H1 (cell line): ENCODE measurements around the gene ESRRB. TPM values are rescaled to one million over a fixed set of nuclear protein-coding genes. Genes with fewer than 3 reads are reported as not detected.

Experiments used
- CTCF ChIA-PET: fragments of 300-600 bp; sonication (Branson Sonifier 250); formaldehyde crosslinking; loops from one replicate; lab custom pipeline; 2021; ENCODE audit not compliant: partially characterized antibody; lab: Charles Lee
- POLR2A ChIA-PET: fragments of 300-600 bp; sonication (Branson Sonifier 250); formaldehyde crosslinking; loops from one replicate; lab custom pipeline; 2021; ENCODE audit warnings: inconsistent platforms; ENCODE audit not compliant: partially characterized antibody; lab: Charles Lee
- DNase-seq, 2 experiments: peaks; one replicate each; pipeline versions ENCODE4 v3.0.0 to v3.0.0-alpha.2; 2010 to 2022; ENCODE audit warnings: low spot score in 2 of 2, low read depth in 1 of 2, mixed read lengths in 1 of 2
- FAIRE-seq: peaks from 2 replicates; lab custom pipeline; 2011; peaks lifted over from hg19 to GRCh38; lab: Jason Lieb, UNC
- H2AFZ ChIP-seq: 2 replicates; pipeline ENCODE4 v1.8.1; 2012; ENCODE audit warnings: low read length, inconsistent platforms
- H2AK5ac ChIP-seq: 2 replicates; pipeline ENCODE4 v1.6.1; 2013; ENCODE audit warnings: low read depth, low read length
- H2BK120ac ChIP-seq: replicated peaks from 2 replicates; pipeline ENCODE3; 2013; ENCODE audit warnings: low read depth, low read length, inconsistent platforms
- H2BK12ac ChIP-seq: 2 replicates; pipeline ENCODE4 v1.6.1; 2013; ENCODE audit warnings: low read depth, low read length
- H2BK15ac ChIP-seq: 2 replicates; pipeline ENCODE4 v1.6.1; 2013; ENCODE audit warnings: low read length
- H2BK20ac ChIP-seq: 2 replicates; pipeline ENCODE4 v1.6.1; 2013; ENCODE audit warnings: low read length
- H2BK5ac ChIP-seq: 2 replicates; pipeline ENCODE4 v1.6.1; 2013; ENCODE audit warnings: low read depth, low read length
- H3K14ac ChIP-seq: 2 replicates; pipeline ENCODE4 v1.6.1; 2013; ENCODE audit warnings: inconsistent platforms; ENCODE audit not compliant: insufficient read length
- H3K18ac ChIP-seq: 2 replicates; pipeline ENCODE4 v1.6.1; 2013; ENCODE audit warnings: low read length; ENCODE audit errors: extremely low read depth
- H3K23ac ChIP-seq: 2 replicates; pipeline ENCODE4 v1.6.1; 2013; ENCODE audit warnings: inconsistent platforms; ENCODE audit not compliant: insufficient read length
- H3K23me2 ChIP-seq: 2 replicates; pipeline ENCODE4 v1.6.1; 2013; ENCODE audit warnings: low read depth, low read length
- H3K27ac ChIP-seq: 2 replicates; pipeline ENCODE4 v1.6.1; 2011; ENCODE audit warnings: low read depth, low read length, inconsistent platforms
- H3K27me3 ChIP-seq, 4 experiments: replicated peaks in 1 of 4; 1 replicate in 1 of 4; 2 replicates in 3 of 4; pipeline versions ENCODE4 v1.6.1 to v1.8.1; 2011 to 2013; ENCODE audit warnings: low read length in 3 of 4, mild to moderate bottlenecking in 3 of 4, inconsistent platforms in 2 of 4, mixed read lengths in 2 of 4, moderate library complexity in 1 of 4; ENCODE audit not compliant: control insufficient read depth in 3 of 4, insufficient read depth in 3 of 4; ENCODE audit errors: extremely low read depth in 1 of 4
- H3K36me3 ChIP-seq, 4 experiments: 2 replicates each; pipeline versions ENCODE4 v1.6.1 to v1.8.1; 2011 to 2013; ENCODE audit warnings: mild to moderate bottlenecking in 4 of 4, low read length in 3 of 4, moderate library complexity in 2 of 4, control low read depth in 1 of 4, inconsistent platforms in 1 of 4; ENCODE audit not compliant: insufficient read depth in 4 of 4, control insufficient read depth in 2 of 4
- H3K4ac ChIP-seq: replicated peaks from 2 replicates; pipeline ENCODE3; 2013; ENCODE audit warnings: low read length, low read depth, mixed read lengths, inconsistent platforms; ENCODE audit not compliant: insufficient read length
- H3K4me1 ChIP-seq, 4 experiments: replicated peaks in 1 of 4; 1 replicate in 1 of 4; 2 replicates in 3 of 4; pipeline versions ENCODE4 v1.6.1 to v1.8.1; 2011 to 2013; ENCODE audit warnings: low read length in 3 of 4, inconsistent platforms in 2 of 4, mixed read lengths in 1 of 4; ENCODE audit not compliant: insufficient read depth in 4 of 4, control insufficient read depth in 3 of 4
- H3K4me2 ChIP-seq, 2 experiments: 2 replicates each; pipeline versions ENCODE4 v1.6.1 to v1.8.1; 2011 to 2013; ENCODE audit warnings: low read depth in 2 of 2, low read length in 2 of 2, control low read depth in 1 of 2, inconsistent platforms in 1 of 2, mild to moderate bottlenecking in 1 of 2; ENCODE audit not compliant: insufficient read depth in 1 of 2
- H3K4me3 ChIP-seq, 4 experiments: fragments of 200-600, 300-600 bp in 1 of 4; sonication (generic), shearing (Covaris generic), sonication (Bioruptor Twin) in 1 of 4; 2 replicates each; pipeline versions ENCODE4 v1.5.1 to v1.8.1; 2011 to 2016; ENCODE audit warnings: low read length in 4 of 4, low read depth in 3 of 4, control low read depth in 2 of 4, inconsistent platforms in 2 of 4, mild to moderate bottlenecking in 2 of 4, mixed read lengths in 1 of 4, moderate library complexity in 1 of 4; ENCODE audit not compliant: insufficient read depth in 2 of 4; ENCODE audit errors: extremely low read depth in 1 of 4
- H3K56ac ChIP-seq: replicated peaks from 2 replicates; pipeline ENCODE3; 2013; ENCODE audit warnings: low read depth, mild to moderate bottlenecking, mixed read lengths, low read length, inconsistent platforms; ENCODE audit not compliant: insufficient read length
- H3K79me1 ChIP-seq: 2 replicates; pipeline ENCODE4 v1.6.1; 2013; ENCODE audit warnings: low read depth, low read length, control low read depth
- H3K79me2 ChIP-seq, 2 experiments: 2 replicates each; pipeline versions ENCODE4 v1.6.1 to v1.8.1; 2012 to 2013; ENCODE audit warnings: low read length in 2 of 2, mild to moderate bottlenecking in 2 of 2, inconsistent platforms in 1 of 2; ENCODE audit not compliant: insufficient read depth in 2 of 2, control insufficient read depth in 1 of 2
- H3K9ac ChIP-seq, 4 experiments: replicated peaks in 1 of 4; 1 replicate in 1 of 4; 2 replicates in 3 of 4; pipeline versions ENCODE4 v1.6.1 to v1.8.1; 2011 to 2013; ENCODE audit warnings: low read depth in 3 of 4, low read length in 3 of 4, control low read depth in 2 of 4, mild to moderate bottlenecking in 2 of 4, moderate library complexity in 2 of 4, inconsistent platforms in 1 of 4; ENCODE audit errors: extremely low read depth in 1 of 4
- H3K9me3 ChIP-seq, 2 experiments: 2 replicates each; pipeline versions ENCODE4 v1.6.1 to v1.8.1; 2012 to 2013; ENCODE audit warnings: mild to moderate bottlenecking in 2 of 2, moderate library complexity in 2 of 2, control low read depth in 1 of 2, inconsistent platforms in 1 of 2, low read depth in 1 of 2, low read length in 1 of 2, mixed read lengths in 1 of 2; ENCODE audit not compliant: insufficient read depth in 2 of 2
- H4K20me1 ChIP-seq, 2 experiments: replicated peaks in 1 of 2; 2 replicates each; pipeline versions ENCODE3 to v1.8.1; 2011 to 2013; ENCODE audit warnings: inconsistent platforms in 2 of 2, low read length in 2 of 2, mild to moderate bottlenecking in 1 of 2; ENCODE audit not compliant: insufficient read depth in 2 of 2, control insufficient read depth in 1 of 2
- H4K5ac ChIP-seq: 2 replicates; pipeline ENCODE4 v1.6.1; 2013; ENCODE audit warnings: low read length, low read depth, mixed read lengths, inconsistent platforms; ENCODE audit not compliant: insufficient read length
- H4K8ac ChIP-seq: 2 replicates; pipeline ENCODE4 v1.8.0; 2013; ENCODE audit warnings: mild to moderate bottlenecking, moderate library complexity, low read length, inconsistent platforms; ENCODE audit not compliant: insufficient read depth; ENCODE audit errors: extremely low read depth
- H4K91ac ChIP-seq: replicated peaks from 2 replicates; pipeline ENCODE3; 2013; ENCODE audit warnings: low read length, mixed read lengths, inconsistent platforms; ENCODE audit not compliant: insufficient read length
- CBX5 ChIP-seq: fragments of 300-800, 300-1000 bp; sonication (generic); IDR thresholded peaks from 2 replicates; pipeline ENCODE4 v1.7.1; 2016; ENCODE audit warnings: antibody characterized with exemption, low read length, low read depth
- CBX8 ChIP-seq: fragments of 300-800, 300-1000 bp; sonication (generic); IDR thresholded peaks from 2 replicates; pipeline ENCODE4 v1.7.1; 2016; ENCODE audit warnings: low read depth, low read length, borderline replicate concordance
- CEBPB ChIP-seq: IDR thresholded peaks from 2 replicates; pipeline ENCODE4 v1.6.1; 2012; ENCODE audit warnings: low read depth, low read length
- CREB1 ChIP-seq: IDR thresholded peaks from 2 replicates; pipeline ENCODE4 v1.6.1; 2012; ENCODE audit warnings: inconsistent platforms
- GABPA ChIP-seq: IDR thresholded peaks from 2 replicates; pipeline ENCODE4 v1.6.1; 2011; ENCODE audit warnings: mild to moderate bottlenecking, low read length, moderate library complexity, borderline replicate concordance; ENCODE audit not compliant: insufficient read depth
- GTF2F1 ChIP-seq: IDR thresholded peaks from 2 replicates; pipeline ENCODE4 v1.6.1; 2012; ENCODE audit warnings: low read depth, low read length, improper control_type of control experiment, borderline replicate concordance
- MAX ChIP-seq: IDR thresholded peaks from 2 replicates; pipeline ENCODE4 v1.6.1; 2012; ENCODE audit warnings: inconsistent platforms
- NANOG ChIP-seq: IDR thresholded peaks from 2 replicates; pipeline ENCODE4 v1.6.1; 2011; ENCODE audit warnings: low read length, low read depth, mild to moderate bottlenecking, inconsistent platforms; ENCODE audit not compliant: insufficient read depth, poor library complexity, severe bottlenecking
- PHF8 ChIP-seq: fragments of 200-600 bp; sonication (generic); conservative IDR thresholded peaks from 2 replicates; pipeline ENCODE4 v1.7.1; 2012; ENCODE audit warnings: low read depth, mild to moderate bottlenecking, inconsistent platforms, low read length, moderate library complexity
- RFX5 ChIP-seq: IDR thresholded peaks from 2 replicates; pipeline ENCODE4 v1.6.1; 2011; ENCODE audit warnings: low read depth, low read length, improper control_type of control experiment, borderline replicate concordance
- SIN3A ChIP-seq, 2 experiments: IDR thresholded peaks in 1 of 2; conservative IDR thresholded peaks in 1 of 2; 2 replicates each; pipeline ENCODE4 v1.6.1; 2011 to 2012; ENCODE audit warnings: low read length in 2 of 2, improper control_type of control experiment in 1 of 2, low read depth in 1 of 2, mild to moderate bottlenecking in 1 of 2
- WGBS, 2 experiments: shearing (Covaris generic) in 1 of 2; methylation state at CpG; one replicate each; pipeline versions ENCODE4 v1.1.6 to v1.1.7; 2013 to 2015; ENCODE audit warnings: low lambda C conversion rate in 2 of 2, mixed read lengths in 2 of 2, inconsistent platforms in 1 of 2, low coverage in 1 of 2, missing lambda C conversion rate in 1 of 2; ENCODE audit not compliant: insufficient replicate concordance in 2 of 2, insufficient coverage in 1 of 2, insufficient read length in 1 of 2; ENCODE audit errors: extremely low coverage in 1 of 2, missing lambda C conversion rate in 1 of 2; 5-methylcytosine and 5-hydroxymethylcytosine counted together
- polyA plus RNA-seq, 7 experiments: library from polyadenylated mRNA; depleted of rRNA in 3 of 7; stranded (reverse) in 5 of 7; unstranded in 2 of 7; fragments of >200 nt in 5 of 7; fragments of 200-250 nt in 2 of 7; gene quantifications; 1 replicate in 5 of 7; 2 replicates in 1 of 7; 4 replicates in 1 of 7; pipeline versions ENCODE4 v1.2.1 to v1.2.3, GENCODE V29; 2011 to 2013; ENCODE audit warnings: missing spikeins in 2 of 7, mixed read lengths in 2 of 7
- total RNA-seq: library from RNA; stranded (reverse); fragmentation: NEBNext Ultra II Directional; extraction: Animal tissue kit (Norgen Biotek cat#: 25700); gene quantifications from 2 replicates; pipeline ENCODE4 v1.2.1, GENCODE V29; 2021

ESRRB gene
- total and polyA plus RNA-seq, 2 of the 8 experiments (the other 6 are each of a cell fraction or from before 2014, with no cell fraction given), result 0.29 to 0.45 TPM

GRCh38 chr14:76329154-76329928 lies 46.6 kb upstream of the ESRRB start:
- 9% methylated on average over 27 of the region's 27 CpGs; no CpG with 5 or more reads in 1 of the 2 experiments for WGBS, 2 experiments
- peak overlapping the region; percentile 72 for H4K91ac ChIP-seq
- H3K9ac ChIP-seq, result peak overlapping the region in 3 of 4 experiments; percentile 4 to 14 (median 10); a peak in 4 of 7 replicates
- no peak overlapping the region; the same call in 1 of the 2 replicates for H2BK15ac ChIP-seq
- H4K20me1 ChIP-seq, result peaks cover 0 to 1% of the 10 kb centered on the region in 2 experiments
- H3K56ac ChIP-seq, result no peak overlapping the region
- peak overlapping the region; percentile 39; the same call in 1 of the 2 replicates for H2BK12ac ChIP-seq
- no peaks in the 10 kb centered on the region for H3K9me3 ChIP-seq
- peak overlapping the region; percentile 85 to 92 for H3K4me2 ChIP-seq
- H4K5ac ChIP-seq, result no peak overlapping the region
- peaks cover 7 to 26% (median 15%) of the 10 kb centered on the region in 4 experiments for H3K4me1 ChIP-seq
- peak overlapping the region; percentile 32 to 57 (median 44) for H3K4me3 ChIP-seq
- H2BK120ac ChIP-seq, result peak overlapping the region; percentile 72
- peak in 1 of 2 experiments; percentile 67 for DNase-seq
- H3K14ac ChIP-seq, result no peak overlapping the region
- ChIA-PET POLR2A (interaction anchor here (0.7 to 2.1 kb wide), 6 partner anchors 9 to 23 kb away, joined by 3 to 6 read pairs (median 4); no protein-coding TSS in a partner anchor), CTCF (interaction anchor here (0.6 to 3.0 kb wide), 5 partner anchors 9 to 45 kb away, joined by 3 to 10 read pairs (median 3); no protein-coding TSS in a partner anchor)
- no peak overlapping the region for H2AK5ac ChIP-seq
- peak overlapping the region; percentile 61; the same call in 1 of the 2 replicates for H2AFZ ChIP-seq
- no peak overlapping the region for H2BK20ac ChIP-seq
- H3K23me2 ChIP-seq, result peaks cover 5% of the 10 kb centered on the region; the same call in 1 of the 2 replicates
- H3K79me1 ChIP-seq, result no peaks in the 10 kb centered on the region
- no peak overlapping the region for H3K27ac ChIP-seq
- no peak overlapping the region for H4K8ac ChIP-seq
- H3K79me2 ChIP-seq, result no peaks in the 10 kb centered on the region; a peak in 1 of 4 replicates
- H3K4ac ChIP-seq, result peak overlapping the region; percentile 49
- no peaks in the 10 kb centered on the region for H3K36me3 ChIP-seq
- FAIRE-seq, result no peak
- H3K23ac ChIP-seq, result no peak overlapping the region
- H3K18ac ChIP-seq, result peak overlapping the region; percentile 25
- no peak overlapping the region for H2BK5ac ChIP-seq
- H3K27me3 ChIP-seq, result peaks cover 0 to 7% (median 1%) of the 10 kb centered on the region in 4 experiments; a peak in 4 of 7 replicates
- no peak for TF ChIP-seq SIN3A (conservative IDR thresholded peaks at IDR 0.05 in 1 of 2, IDR thresholded peaks at IDR 0.05 in 1 of 2; ENCODE audit: low read depth in 1 of 2, low read length in 2 of 2)
- no peak for TF ChIP-seq GTF2F1
- no peak for TF ChIP-seq CBX8
- no peak for TF ChIP-seq CEBPB
- TF ChIP-seq MAX, result peak; percentile 63
- TF ChIP-seq NANOG, result no peak
- TF ChIP-seq RFX5, result no peak
- TF ChIP-seq PHF8, result no peak
- no peak for TF ChIP-seq GABPA
- TF ChIP-seq CREB1, result no peak
- TF ChIP-seq CBX5, result no peak
